LNCaP clone FGC (cell line): Measurements from ENCODE around the gene LCN9.

ENCODE experiments used
- DNase-seq: peaks from one replicate; pipeline ENCODE4 v3.0.0-alpha.2; 2011; ENCODE audit warnings: low read depth
- H3K4me3 ChIP-seq: 2 replicates; pipeline ENCODE4 v1.5.1; 2011; ENCODE audit warnings: mild to moderate bottlenecking, low read depth, low read length, control low read depth
- CTCF ChIP-seq: IDR thresholded peaks from 2 replicates; pipeline ENCODE4 v1.5.1; 2012; ENCODE audit warnings: mild to moderate bottlenecking; ENCODE audit not compliant: control insufficient read depth, insufficient read depth; ENCODE audit errors: extremely low read depth

The LCN9 gene

GRCh38 chr9:135711881-135712280 lies 48.8 kb downstream of the LCN9 start:
- no peak for TF ChIP-seq CTCF
- no peak for DNase-seq
- H3K4me3 ChIP-seq = no peak overlapping the region

DNA sequence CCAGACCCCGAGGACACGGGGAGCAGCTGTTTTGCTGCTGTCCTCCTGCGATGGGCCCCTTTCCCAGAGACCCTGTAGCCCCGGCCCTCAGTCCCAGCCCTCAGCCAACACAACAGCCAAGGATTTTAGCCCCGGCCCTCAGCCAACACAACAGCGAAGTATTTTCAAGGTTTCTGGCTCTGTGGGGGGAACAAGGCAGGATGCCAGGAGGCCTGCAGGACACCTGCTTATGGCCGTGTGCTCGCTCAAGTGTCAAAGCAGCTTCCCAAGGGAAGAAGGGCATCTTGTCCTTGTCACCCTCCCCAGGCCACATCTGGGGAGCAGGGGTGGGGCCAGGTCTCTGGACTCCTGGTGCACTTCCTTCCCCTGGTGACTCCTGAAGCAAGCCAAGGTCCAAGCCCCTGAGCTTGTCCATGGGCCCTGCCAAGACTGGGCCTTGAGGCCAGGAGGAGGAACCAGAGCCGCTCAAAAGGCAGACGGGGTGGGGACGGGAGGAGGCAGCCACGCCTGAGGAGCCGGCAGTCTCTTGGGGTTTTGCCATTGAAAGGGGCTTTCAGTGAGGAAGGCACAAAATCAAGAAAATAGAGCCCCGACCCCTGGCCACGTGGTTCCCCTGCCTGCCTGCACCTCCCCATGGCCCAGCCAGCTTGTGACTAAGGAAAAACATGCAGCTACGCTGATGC lies 49.6 kb downstream of the LCN9 start:
- TF ChIP-seq CTCF = no peak
- no peak overlapping the region for H3K4me3 ChIP-seq
- DNase-seq = no peak

DNA sequence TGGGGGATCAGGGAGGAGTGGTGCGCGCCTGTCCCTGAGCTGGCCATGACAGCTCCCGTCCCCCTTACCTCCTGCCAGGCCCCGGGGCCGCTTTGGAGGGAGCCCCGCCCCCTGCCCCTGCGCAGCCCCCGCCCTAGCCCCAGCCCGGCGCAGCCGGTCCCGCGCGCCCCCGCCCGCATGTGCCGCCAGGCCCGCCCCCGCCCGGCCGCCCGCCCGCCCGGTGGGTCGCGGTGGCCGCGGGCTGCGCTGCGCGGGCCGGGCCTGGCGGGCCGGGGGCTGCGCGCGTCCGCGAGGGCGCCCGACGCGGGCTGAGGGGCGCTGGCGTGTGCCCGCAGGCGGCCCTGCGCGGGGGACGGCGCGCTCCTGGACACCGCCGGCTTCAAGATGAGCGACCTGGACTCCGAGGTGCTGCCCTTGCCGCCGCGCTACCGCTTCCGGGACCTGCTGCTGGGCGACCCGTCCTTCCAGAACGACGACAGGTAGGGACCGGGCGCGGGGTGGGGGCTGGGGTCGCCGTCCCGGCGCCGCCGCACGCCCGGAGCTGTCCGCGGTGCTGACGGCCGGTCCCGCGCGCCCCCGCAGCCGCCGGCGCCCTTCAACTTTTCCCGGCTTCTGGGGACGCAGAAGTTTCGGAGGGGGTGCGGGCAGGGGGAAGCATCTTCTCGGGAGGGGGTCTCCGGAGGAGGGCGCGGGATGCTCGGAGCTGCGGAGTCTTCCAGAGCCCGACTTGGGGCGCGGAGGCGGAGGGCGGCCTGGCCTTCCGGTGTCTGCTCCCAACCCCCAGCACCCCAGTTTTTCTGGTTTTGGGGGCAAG lies 51.3 kb downstream of the LCN9 start:
- no peak for DNase-seq

DNA sequence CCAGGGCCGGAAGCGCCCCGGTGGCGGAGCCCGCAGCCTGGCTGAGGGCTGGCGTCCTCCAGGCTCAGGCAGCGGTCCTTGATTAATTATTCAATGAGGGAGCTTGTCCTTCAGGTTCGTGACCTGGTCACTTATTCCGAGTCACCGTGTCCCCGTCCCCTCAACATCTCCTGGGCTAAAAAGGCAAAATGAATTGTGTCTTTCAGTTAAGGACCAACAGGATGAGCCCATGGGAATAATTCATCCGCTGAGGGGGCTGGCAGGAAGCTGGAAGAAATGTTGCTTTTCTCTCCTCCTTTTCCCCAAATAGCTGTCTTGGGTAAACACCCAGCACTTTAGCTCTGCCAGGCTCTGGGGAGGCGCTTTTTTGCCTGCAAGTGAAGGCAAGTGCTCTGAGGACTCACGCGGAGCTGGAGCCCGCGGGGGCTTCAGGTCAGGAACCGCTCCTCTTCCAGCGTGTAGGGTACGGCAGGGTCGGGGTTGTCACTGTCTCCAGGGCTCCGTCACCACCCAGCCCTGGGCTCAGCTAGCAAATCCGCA lies 52.0 kb downstream of the LCN9 start:
- H3K4me3 ChIP-seq = no peak overlapping the region
- DNase-seq = no peak
- TF ChIP-seq CTCF = no peak

More for the DNA sequence above, 51.3 kb downstream of the LCN9 start:
- no peak overlapping the region for H3K4me3 ChIP-seq
- TF ChIP-seq CTCF = no peak

DNA sequence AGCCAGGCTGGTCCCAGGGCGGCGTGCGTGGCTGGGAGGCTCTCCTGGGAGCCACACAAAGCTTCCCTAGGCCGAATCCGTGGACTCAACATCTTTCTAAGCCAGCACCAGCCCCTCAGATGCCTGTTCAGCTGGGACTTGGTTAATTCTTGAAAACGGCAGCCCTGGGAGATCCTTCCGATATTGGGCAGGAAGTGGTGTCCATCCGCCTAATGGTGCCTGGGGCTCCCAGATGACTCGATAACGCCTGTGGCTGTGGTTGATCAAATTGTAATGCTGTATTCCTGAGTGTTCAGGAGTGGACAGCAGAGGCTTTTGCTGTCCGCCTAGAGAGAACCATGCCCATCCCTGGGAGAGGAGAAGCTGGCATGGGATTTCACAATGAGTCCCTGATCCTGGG lies 52.9 kb downstream of the LCN9 start:
- no peak overlapping the region for H3K4me3 ChIP-seq
- TF ChIP-seq CTCF = no peak
- DNase-seq = no peak
